Choroid plexus epithelial cell (primary cell): ENCODE measurements around the gene MUCL1.

Experiments
- DNase-seq: peaks from one replicate; pipeline ENCODE4 v3.0.0-alpha.2; 2010; ENCODE audit warnings: low read depth
- H3K4me3 ChIP-seq: 2 replicates; pipeline ENCODE4 v1.5.1; 2011; ENCODE audit warnings: low read depth, mild to moderate bottlenecking, control low read depth, low read length, moderate library complexity
- CTCF ChIP-seq: conservative IDR thresholded peaks from 2 replicates; pipeline ENCODE4 v1.5.1; 2011; ENCODE audit warnings: low read depth, mild to moderate bottlenecking, control low read depth, inconsistent platforms, low read length, moderate library complexity

MUCL1 gene

GRCh38 chr12:54857406-54857805, 3.1 kb downstream of the MUCL1 start:
- no peak for DNase-seq
- TF ChIP-seq CTCF: no peak
- no peak overlapping the region for H3K4me3 ChIP-seq

- H3K4me3 ChIP-seq: no peak overlapping the region
- no peak for DNase-seq
- no peak for TF ChIP-seq CTCF
These were observed 4.2 kb downstream of the MUCL1 start for GRCh38 chr12:54858562-54858961.

GRCh38 chr12:54859502-54859901, 5.2 kb downstream of the MUCL1 start:
- no peak for TF ChIP-seq CTCF
- no peak overlapping the region for H3K4me3 ChIP-seq
- no peak for DNase-seq

GRCh38 chr12:54861927-54862326, 7.6 kb downstream of the MUCL1 start:
- no peak for TF ChIP-seq CTCF
- H3K4me3 ChIP-seq: no peak overlapping the region
- no peak for DNase-seq

GRCh38 chr12:54863948-54864618, 9.8 kb downstream of the MUCL1 start:
- no peak overlapping the region for H3K4me3 ChIP-seq
- DNase-seq: no peak
- no peak for TF ChIP-seq CTCF

- no peak for TF ChIP-seq CTCF
- H3K4me3 ChIP-seq: no peak overlapping the region
- no peak for DNase-seq
These were observed 11.5 kb downstream of the MUCL1 start for GRCh38 chr12:54865683-54866324.

GRCh38 chr12:54868690-54869089, 14.4 kb downstream of the MUCL1 start:
- no peak for TF ChIP-seq CTCF

More at GRCh38 chr12:54868690-54869089, 14.4 kb downstream of the MUCL1 start:
- no peak for DNase-seq
- H3K4me3 ChIP-seq: no peak overlapping the region
